WTC11 (cell line): ENCODE measurements around the gene UTP3. TPM values are rescaled to one million over a fixed set of nuclear protein-coding genes. Genes with fewer than 3 reads are reported as not detected.

Experiments used
- ATAC-seq: fragments of 200-7000 bp; cut with Tn5 transposase; 2 replicates; pipeline ENCODE4 v1.10.0; 2021; ENCODE audit warnings: mild to moderate bottlenecking, moderate library complexity
- CTCF ChIA-PET: fragments of 300-600 bp; sonication (Branson Sonifier 250); formaldehyde crosslinking; loops from one replicate; lab custom pipeline; 2021; ENCODE audit warnings: antibody characterized with exemption; lab: Charles Lee
- POLR2A ChIA-PET: fragments of 350-600 bp; sonication (Branson Sonifier 250); formaldehyde crosslinking; loops from one replicate; lab custom pipeline; 2021; ENCODE audit warnings: antibody characterized with exemption; lab: Charles Lee
- DNase-seq: peaks from one replicate; pipeline ENCODE4 v3.0.0; 2021; ENCODE audit warnings: low spot score
- H3K27ac Mint-ChIP-seq: 2 replicates; pipeline ENCODE4 v1.8.0; 2021; ENCODE audit warnings: mixed read lengths
- H3K27me3 Mint-ChIP-seq: 2 replicates; pipeline ENCODE4 v1.8.0; 2021; ENCODE audit warnings: low read depth, mild to moderate bottlenecking, moderate library complexity, mixed read lengths
- H3K36me3 Mint-ChIP-seq: 2 replicates; pipeline ENCODE4 v1.8.0; 2021; ENCODE audit warnings: mixed read lengths
- H3K4me1 Mint-ChIP-seq: 2 replicates; pipeline ENCODE4 v1.8.0; 2022; ENCODE audit warnings: mixed read lengths
- H3K4me3 Mint-ChIP-seq: 2 replicates; pipeline ENCODE4 v1.8.0; 2021; ENCODE audit warnings: mild to moderate bottlenecking, moderate library complexity, mixed read lengths
- H3K9me3 Mint-ChIP-seq: 2 replicates; pipeline ENCODE4 v1.8.0; 2021; ENCODE audit warnings: mixed read lengths
- GABPB1 ChIP-seq: sonication (generic); formaldehyde crosslinking; IDR thresholded peaks from 2 replicates; pipeline ENCODE4 v1.8.1; 2023; ENCODE audit warnings: mild to moderate bottlenecking, missing genetic modification reagents
- NR2C2 ChIP-seq: sonication (generic); formaldehyde crosslinking; IDR thresholded peaks from 2 replicates; pipeline ENCODE4 v1.8.0; 2022; ENCODE audit warnings: mild to moderate bottlenecking, missing genetic modification reagents
- RELA ChIP-seq: sonication (generic); formaldehyde crosslinking; IDR thresholded peaks from 2 replicates; pipeline ENCODE4 v1.8.1; 2022; ENCODE audit warnings: missing genetic modification reagents, mild to moderate bottlenecking, borderline replicate concordance
- RORB ChIP-seq: fragments of 250-450 bp; sonication (Bioruptor Pico); IDR thresholded peaks from 2 replicates; pipeline ENCODE4 v1.9.0; 2021; ENCODE audit warnings: mild to moderate bottlenecking
- ZBTB21 ChIP-seq: sonication (generic); formaldehyde crosslinking; IDR thresholded peaks from 2 replicates; pipeline ENCODE4 v1.8.1; 2023; ENCODE audit warnings: mild to moderate bottlenecking, missing genetic modification reagents, borderline replicate concordance
- ZNF263 ChIP-seq: sonication (generic); formaldehyde crosslinking; IDR thresholded peaks from 2 replicates; pipeline ENCODE4 v1.8.1; 2022; ENCODE audit warnings: low read depth, mild to moderate bottlenecking, moderate library complexity, missing genetic modification reagents
- ZNF423 ChIP-seq: fragments of 250-450 bp; sonication (Bioruptor Pico); IDR thresholded peaks from 2 replicates; pipeline ENCODE4 v2.1.2; 2022; ENCODE audit warnings: mild to moderate bottlenecking, moderate library complexity
- total RNA-seq: library from RNA; stranded (reverse); gene quantifications from 3 replicates; pipeline ENCODE4 v1.2.3, GENCODE V29; 2021
- TF ChIP-seq, protein P1 (sequence below): sonication (generic); formaldehyde crosslinking; IDR thresholded peaks from 2 replicates; pipeline ENCODE4 v1.8.1; 2022; ENCODE audit warnings: missing genetic modification reagents, borderline replicate concordance
- TF ChIP-seq, protein P2 (sequence below): sonication (generic); formaldehyde crosslinking; IDR thresholded peaks from 2 replicates; pipeline ENCODE4 v1.8.1; 2023; ENCODE audit warnings: mild to moderate bottlenecking, moderate library complexity, missing genetic modification reagents
- TF ChIP-seq, protein P3 (sequence below): fragments of 250-450 bp; sonication (Bioruptor Pico); IDR thresholded peaks from 2 replicates; pipeline ENCODE4 v1.9.0; 2021; ENCODE audit warnings: mild to moderate bottlenecking, borderline replicate concordance
- TF ChIP-seq, protein P4 (sequence below): sonication (generic); formaldehyde crosslinking; IDR thresholded peaks from 2 replicates; pipeline ENCODE4 v1.8.0; 2023; ENCODE audit warnings: mild to moderate bottlenecking, missing genetic modification reagents
- TF ChIP-seq, protein P5 (sequence below): sonication (generic); formaldehyde crosslinking; IDR thresholded peaks from 2 replicates; pipeline ENCODE4 v1.8.0; 2022; ENCODE audit warnings: mild to moderate bottlenecking, missing genetic modification reagents
- TF ChIP-seq, protein P6 (sequence below): sonication (generic); formaldehyde crosslinking; IDR thresholded peaks from 2 replicates; pipeline ENCODE4 v1.8.1; 2023; ENCODE audit warnings: mild to moderate bottlenecking, missing genetic modification reagents, borderline replicate concordance

Gene UTP3
- total RNA-seq, 1 experiment from 2014 or later, result 45.5 TPM

DNA sequence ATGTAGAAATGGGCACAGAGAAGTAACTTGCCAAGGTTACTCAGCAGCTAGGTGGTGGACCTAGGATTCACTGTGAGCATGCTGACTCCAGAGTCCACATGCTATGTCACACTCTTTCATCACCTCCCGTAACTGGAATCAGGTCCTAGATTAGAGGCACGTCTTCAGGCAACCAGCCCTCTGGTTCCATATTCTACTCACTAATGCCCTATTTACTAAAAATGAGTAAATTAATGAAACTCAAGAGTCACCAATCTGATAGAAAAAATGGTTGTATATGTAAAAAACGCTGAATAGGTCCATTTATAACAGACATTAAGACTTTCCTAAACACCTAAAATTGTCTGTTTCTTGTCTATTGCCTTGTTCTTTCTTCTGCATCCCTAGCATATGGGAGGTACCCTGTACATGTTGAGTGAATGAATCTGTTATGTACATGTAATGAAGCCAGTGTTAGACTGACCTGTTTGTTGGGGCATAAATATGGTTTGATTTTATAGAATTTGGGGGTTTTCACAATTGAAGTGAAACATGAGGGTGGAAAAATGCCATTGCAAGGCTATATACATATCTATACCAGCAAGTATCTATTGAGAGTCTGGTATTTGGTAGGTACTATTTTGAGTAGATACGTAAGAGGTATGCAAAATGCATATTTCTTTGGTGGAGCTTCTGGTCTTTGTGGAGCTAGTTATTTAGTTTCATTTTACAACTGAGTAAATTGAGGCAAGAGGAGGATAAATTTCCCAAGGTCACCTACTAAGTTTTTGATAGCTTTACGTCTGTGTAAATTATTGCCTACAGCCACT lies 26.0 kb downstream of the UTP3 start:
- ChIA-PET POLR2A (interaction anchor here (0.6 kb wide), 1 partner anchor 9 kb away, joined by 3 read pairs; no protein-coding TSS in a partner anchor), CTCF (interaction anchor here (0.6 to 2.5 kb wide), 2 partner anchors 10 to 21 kb away, joined by 3 to 9 read pairs; no protein-coding TSS in a partner anchor)
- Mint-ChIP-seq H3K9me3 (no peaks in the 10 kb centered on the region), H3K27ac (no peak overlapping the region)
- DNase-seq, result no peak
- TF ChIP-seq GABPB1, result peak; percentile 95
- TF ChIP-seq, protein P1, sequence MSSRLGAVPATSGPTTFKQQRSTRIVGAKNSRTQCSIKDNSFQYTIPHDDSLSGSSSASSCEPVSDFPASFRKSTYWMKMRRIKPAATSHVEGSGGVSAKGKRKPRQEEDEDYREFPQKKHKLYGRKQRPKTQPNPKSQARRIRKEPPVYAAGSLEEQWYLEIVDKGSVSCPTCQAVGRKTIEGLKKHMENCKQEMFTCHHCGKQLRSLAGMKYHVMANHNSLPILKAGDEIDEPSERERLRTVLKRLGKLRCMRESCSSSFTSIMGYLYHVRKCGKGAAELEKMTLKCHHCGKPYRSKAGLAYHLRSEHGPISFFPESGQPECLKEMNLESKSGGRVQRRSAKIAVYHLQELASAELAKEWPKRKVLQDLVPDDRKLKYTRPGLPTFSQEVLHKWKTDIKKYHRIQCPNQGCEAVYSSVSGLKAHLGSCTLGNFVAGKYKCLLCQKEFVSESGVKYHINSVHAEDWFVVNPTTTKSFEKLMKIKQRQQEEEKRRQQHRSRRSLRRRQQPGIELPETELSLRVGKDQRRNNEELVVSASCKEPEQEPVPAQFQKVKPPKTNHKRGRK, result no peak
- TF ChIP-seq, all 79 proteins: peak for 1
- no peak for ATAC-seq
- H3K4me3 Mint-ChIP-seq, result no peak overlapping the region
- peaks cover 42% of the 10 kb centered on the region for H3K4me1 Mint-ChIP-seq
- no peaks in the 10 kb centered on the region for H3K36me3 Mint-ChIP-seq
- no peaks in the 10 kb centered on the region for H3K27me3 Mint-ChIP-seq

DNA sequence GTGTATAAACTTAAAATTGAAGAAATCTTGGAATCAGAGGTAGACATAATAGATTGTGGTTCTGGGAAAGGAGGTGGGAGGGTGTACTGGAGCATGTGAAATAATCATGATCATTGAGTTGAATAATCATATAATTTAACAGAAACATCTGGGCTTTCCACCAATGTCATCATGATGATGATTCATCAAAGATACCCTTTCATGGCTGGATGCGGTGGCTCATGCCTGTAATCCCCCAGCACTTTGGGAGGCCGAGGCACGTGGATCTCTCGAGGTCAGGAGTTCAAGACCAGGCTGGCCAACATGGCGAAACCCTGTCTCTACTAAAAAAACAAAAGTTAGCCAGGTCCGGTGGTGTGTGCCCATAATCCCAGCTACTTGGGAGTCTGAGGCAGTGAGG lies 26.8 kb downstream of the UTP3 start:
- DNase-seq, result no peak
- Mint-ChIP-seq H3K4me3 (no peak overlapping the region), H3K36me3 (no peaks in the 10 kb centered on the region), H3K9me3 (no peaks in the 10 kb centered on the region), H3K4me1 (peaks cover 36% of the 10 kb centered on the region), H3K27me3 (no peaks in the 10 kb centered on the region), H3K27ac (no peak overlapping the region)
- TF ChIP-seq, protein P2, sequence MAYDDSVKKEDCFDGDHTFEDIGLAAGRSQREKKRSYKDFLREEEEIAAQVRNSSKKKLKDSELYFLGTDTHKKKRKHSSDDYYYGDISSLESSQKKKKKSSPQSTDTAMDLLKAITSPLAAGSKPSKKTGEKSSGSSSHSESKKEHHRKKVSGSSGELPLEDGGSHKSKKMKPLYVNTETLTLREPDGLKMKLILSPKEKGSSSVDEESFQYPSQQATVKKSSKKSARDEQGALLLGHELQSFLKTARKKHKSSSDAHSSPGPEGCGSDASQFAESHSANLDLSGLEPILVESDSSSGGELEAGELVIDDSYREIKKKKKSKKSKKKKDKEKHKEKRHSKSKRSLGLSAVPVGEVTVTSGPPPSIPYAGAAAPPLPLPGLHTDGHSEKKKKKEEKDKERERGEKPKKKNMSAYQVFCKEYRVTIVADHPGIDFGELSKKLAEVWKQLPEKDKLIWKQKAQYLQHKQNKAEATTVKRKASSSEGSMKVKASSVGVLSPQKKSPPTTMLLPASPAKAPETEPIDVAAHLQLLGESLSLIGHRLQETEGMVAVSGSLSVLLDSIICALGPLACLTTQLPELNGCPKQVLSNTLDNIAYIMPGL (CRISPR knock-in tag), result no peak
- TF ChIP-seq, protein P3, sequence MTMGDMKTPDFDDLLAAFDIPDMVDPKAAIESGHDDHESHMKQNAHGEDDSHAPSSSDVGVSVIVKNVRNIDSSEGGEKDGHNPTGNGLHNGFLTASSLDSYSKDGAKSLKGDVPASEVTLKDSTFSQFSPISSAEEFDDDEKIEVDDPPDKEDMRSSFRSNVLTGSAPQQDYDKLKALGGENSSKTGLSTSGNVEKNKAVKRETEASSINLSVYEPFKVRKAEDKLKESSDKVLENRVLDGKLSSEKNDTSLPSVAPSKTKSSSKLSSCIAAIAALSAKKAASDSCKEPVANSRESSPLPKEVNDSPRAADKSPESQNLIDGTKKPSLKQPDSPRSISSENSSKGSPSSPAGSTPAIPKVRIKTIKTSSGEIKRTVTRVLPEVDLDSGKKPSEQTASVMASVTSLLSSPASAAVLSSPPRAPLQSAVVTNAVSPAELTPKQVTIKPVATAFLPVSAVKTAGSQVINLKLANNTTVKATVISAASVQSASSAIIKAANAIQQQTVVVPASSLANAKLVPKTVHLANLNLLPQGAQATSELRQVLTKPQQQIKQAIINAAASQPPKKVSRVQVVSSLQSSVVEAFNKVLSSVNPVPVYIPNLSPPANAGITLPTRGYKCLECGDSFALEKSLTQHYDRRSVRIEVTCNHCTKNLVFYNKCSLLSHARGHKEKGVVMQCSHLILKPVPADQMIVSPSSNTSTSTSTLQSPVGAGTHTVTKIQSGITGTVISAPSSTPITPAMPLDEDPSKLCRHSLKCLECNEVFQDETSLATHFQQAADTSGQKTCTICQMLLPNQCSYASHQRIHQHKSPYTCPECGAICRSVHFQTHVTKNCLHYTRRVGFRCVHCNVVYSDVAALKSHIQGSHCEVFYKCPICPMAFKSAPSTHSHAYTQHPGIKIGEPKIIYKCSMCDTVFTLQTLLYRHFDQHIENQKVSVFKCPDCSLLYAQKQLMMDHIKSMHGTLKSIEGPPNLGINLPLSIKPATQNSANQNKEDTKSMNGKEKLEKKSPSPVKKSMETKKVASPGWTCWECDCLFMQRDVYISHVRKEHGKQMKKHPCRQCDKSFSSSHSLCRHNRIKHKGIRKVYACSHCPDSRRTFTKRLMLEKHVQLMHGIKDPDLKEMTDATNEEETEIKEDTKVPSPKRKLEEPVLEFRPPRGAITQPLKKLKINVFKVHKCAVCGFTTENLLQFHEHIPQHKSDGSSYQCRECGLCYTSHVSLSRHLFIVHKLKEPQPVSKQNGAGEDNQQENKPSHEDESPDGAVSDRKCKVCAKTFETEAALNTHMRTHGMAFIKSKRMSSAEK, result no peak
- TF ChIP-seq RORB (CRISPR knock-in tag) (no peak), NR2C2 (no peak), RELA (no peak), ZNF423 (CRISPR knock-in tag) (no peak)
- POLR2A ChIA-PET, result no interaction called here
- ATAC-seq, result no peak
- CTCF ChIA-PET, result interaction anchor here (0.6 to 2.5 kb wide), 2 partner anchors 21 to 118 kb away, joined by 3 to 9 read pairs; no protein-coding TSS in a partner anchor

DNA sequence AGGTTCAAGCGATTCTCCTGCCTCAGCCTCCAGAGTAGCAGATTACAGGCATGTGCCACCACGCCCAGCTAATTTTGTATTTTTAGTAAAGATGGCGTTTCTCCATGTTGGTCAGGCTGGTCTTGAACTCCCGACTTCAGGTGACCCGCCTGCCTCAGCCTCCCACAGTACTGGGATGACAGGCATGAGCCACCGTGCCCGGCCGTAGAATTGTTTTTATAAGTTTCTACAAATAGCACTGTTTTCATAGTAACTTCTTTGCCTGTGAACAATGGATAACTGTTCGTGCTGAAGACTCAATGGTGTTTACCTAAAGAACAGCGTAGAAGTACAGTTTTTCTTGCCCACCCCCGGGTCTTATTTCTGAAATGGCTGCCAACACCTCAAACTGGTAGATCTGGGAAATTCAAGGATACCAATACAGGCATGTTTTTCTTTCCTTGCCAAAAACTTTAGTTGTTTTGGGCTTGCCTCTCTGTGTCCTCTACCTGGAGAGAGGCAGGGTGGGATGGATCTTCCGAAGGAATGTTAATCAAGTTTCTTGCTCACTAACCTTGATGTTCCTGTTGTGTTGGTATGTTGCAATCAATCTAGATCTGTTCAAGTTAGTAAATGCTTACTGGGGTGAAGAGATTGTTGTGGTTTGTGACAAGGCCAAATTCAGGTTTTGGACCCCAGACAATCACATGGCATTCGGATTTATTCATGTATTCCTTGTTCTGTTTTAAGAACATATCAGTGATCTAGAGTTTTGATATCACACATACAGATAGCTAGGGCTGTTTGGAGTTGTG lies 30.7 kb downstream of the UTP3 start:
- Mint-ChIP-seq H3K4me3 (no peak overlapping the region), H3K9me3 (no peaks in the 10 kb centered on the region), H3K4me1 (peaks cover 26% of the 10 kb centered on the region), H3K27me3 (no peaks in the 10 kb centered on the region), H3K27ac (no peak overlapping the region)
- POLR2A ChIA-PET, result no interaction called here
- no peak for DNase-seq
- CTCF ChIA-PET, result no interaction called here
- no peak for ATAC-seq
- TF ChIP-seq, protein P4, sequence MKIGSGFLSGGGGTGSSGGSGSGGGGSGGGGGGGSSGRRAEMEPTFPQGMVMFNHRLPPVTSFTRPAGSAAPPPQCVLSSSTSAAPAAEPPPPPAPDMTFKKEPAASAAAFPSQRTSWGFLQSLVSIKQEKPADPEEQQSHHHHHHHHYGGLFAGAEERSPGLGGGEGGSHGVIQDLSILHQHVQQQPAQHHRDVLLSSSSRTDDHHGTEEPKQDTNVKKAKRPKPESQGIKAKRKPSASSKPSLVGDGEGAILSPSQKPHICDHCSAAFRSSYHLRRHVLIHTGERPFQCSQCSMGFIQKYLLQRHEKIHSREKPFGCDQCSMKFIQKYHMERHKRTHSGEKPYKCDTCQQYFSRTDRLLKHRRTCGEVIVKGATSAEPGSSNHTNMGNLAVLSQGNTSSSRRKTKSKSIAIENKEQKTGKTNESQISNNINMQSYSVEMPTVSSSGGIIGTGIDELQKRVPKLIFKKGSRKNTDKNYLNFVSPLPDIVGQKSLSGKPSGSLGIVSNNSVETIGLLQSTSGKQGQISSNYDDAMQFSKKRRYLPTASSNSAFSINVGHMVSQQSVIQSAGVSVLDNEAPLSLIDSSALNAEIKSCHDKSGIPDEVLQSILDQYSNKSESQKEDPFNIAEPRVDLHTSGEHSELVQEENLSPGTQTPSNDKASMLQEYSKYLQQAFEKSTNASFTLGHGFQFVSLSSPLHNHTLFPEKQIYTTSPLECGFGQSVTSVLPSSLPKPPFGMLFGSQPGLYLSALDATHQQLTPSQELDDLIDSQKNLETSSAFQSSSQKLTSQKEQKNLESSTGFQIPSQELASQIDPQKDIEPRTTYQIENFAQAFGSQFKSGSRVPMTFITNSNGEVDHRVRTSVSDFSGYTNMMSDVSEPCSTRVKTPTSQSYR (CRISPR knock-in tag), result no peak
- TF ChIP-seq ZBTB21 (CRISPR knock-in tag) (no peak), RELA (no peak), ZNF263 (CRISPR knock-in tag) (no peak)
- TF ChIP-seq, protein P5, sequence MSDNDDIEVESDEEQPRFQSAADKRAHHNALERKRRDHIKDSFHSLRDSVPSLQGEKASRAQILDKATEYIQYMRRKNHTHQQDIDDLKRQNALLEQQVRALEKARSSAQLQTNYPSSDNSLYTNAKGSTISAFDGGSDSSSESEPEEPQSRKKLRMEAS, result no peak
- TF ChIP-seq, protein P6, sequence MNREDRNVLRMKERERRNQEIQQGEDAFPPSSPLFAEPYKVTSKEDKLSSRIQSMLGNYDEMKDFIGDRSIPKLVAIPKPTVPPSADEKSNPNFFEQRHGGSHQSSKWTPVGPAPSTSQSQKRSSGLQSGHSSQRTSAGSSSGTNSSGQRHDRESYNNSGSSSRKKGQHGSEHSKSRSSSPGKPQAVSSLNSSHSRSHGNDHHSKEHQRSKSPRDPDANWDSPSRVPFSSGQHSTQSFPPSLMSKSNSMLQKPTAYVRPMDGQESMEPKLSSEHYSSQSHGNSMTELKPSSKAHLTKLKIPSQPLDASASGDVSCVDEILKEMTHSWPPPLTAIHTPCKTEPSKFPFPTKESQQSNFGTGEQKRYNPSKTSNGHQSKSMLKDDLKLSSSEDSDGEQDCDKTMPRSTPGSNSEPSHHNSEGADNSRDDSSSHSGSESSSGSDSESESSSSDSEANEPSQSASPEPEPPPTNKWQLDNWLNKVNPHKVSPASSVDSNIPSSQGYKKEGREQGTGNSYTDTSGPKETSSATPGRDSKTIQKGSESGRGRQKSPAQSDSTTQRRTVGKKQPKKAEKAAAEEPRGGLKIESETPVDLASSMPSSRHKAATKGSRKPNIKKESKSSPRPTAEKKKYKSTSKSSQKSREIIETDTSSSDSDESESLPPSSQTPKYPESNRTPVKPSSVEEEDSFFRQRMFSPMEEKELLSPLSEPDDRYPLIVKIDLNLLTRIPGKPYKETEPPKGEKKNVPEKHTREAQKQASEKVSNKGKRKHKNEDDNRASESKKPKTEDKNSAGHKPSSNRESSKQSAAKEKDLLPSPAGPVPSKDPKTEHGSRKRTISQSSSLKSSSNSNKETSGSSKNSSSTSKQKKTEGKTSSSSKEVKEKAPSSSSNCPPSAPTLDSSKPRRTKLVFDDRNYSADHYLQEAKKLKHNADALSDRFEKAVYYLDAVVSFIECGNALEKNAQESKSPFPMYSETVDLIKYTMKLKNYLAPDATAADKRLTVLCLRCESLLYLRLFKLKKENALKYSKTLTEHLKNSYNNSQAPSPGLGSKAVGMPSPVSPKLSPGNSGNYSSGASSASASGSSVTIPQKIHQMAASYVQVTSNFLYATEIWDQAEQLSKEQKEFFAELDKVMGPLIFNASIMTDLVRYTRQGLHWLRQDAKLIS (CRISPR knock-in tag), result no peak
- TF ChIP-seq, all 79 proteins: peak for 0
- no peaks in the 10 kb centered on the region for H3K36me3 Mint-ChIP-seq
